ENCODE measurements around the gene MIAT. TPM values are rescaled to one million over a fixed set of nuclear protein-coding genes. Genes with fewer than 3 reads are reported as not detected.

Gene MIAT
- total RNA-seq, 1 donor from 2014 or later: 0.53 TPM

- Histone ChIP-seq H3K36me3 (ENCODE audit: control insufficient read depth, insufficient read depth, low read length) (peaks cover 2% of the 10 kb centered on the region), H3K4me3 (ENCODE audit: low read depth, low read length) (no peak overlapping the region), H3K27me3 (ENCODE audit: control insufficient read depth, insufficient read depth, low read length) (no peaks in the 10 kb centered on the region)
- no peak for DNase-seq (ENCODE audit: low read depth)
- TF ChIP-seq CTCF (IDR thresholded peaks at IDR 0.05; ENCODE audit: insufficient read depth, low read length, severe bottlenecking): no peak
- no peak for FAIRE-seq
These were observed 58.1 kb downstream of the MIAT start for GRCh38 chr22:26715392-26715936.

- DNase-seq (ENCODE audit: low read depth): no peak
- Histone ChIP-seq H3K4me3 (ENCODE audit: low read depth, low read length) (no peak overlapping the region), H3K27me3 (ENCODE audit: control insufficient read depth, insufficient read depth, low read length) (no peaks in the 10 kb centered on the region), H3K36me3 (ENCODE audit: control insufficient read depth, insufficient read depth, low read length) (peaks cover 2% of the 10 kb centered on the region)
- no peak for TF ChIP-seq CTCF (IDR thresholded peaks at IDR 0.05; ENCODE audit: insufficient read depth, low read length, severe bottlenecking)
- FAIRE-seq: no peak
These were observed 61.1 kb downstream of the MIAT start for GRCh38 chr22:26718488-26718887.

GRCh38 chr22:26718905-26719304, 61.5 kb downstream of the MIAT start:
- TF ChIP-seq CTCF (IDR thresholded peaks at IDR 0.05; ENCODE audit: insufficient read depth, low read length, severe bottlenecking): no peak
- FAIRE-seq: no peak
- peak; percentile 17 for DNase-seq (ENCODE audit: low read depth)
- Histone ChIP-seq H3K27me3 (ENCODE audit: control insufficient read depth, insufficient read depth, low read length) (no peaks in the 10 kb centered on the region), H3K36me3 (ENCODE audit: control insufficient read depth, insufficient read depth, low read length) (peaks cover 2% of the 10 kb centered on the region), H3K4me3 (ENCODE audit: low read depth, low read length) (no peak overlapping the region)

- Histone ChIP-seq H3K4me3 (ENCODE audit: low read depth, low read length) (no peak overlapping the region), H3K36me3 (ENCODE audit: control insufficient read depth, insufficient read depth, low read length) (peaks cover 2% of the 10 kb centered on the region), H3K27me3 (ENCODE audit: control insufficient read depth, insufficient read depth, low read length) (no peaks in the 10 kb centered on the region)
- peak; percentile 60 for DNase-seq (ENCODE audit: low read depth)
- FAIRE-seq: no peak
- no peak for TF ChIP-seq CTCF (IDR thresholded peaks at IDR 0.05; ENCODE audit: insufficient read depth, low read length, severe bottlenecking)
These were observed 64.8 kb downstream of the MIAT start for GRCh38 chr22:26722159-26722558.

- Histone ChIP-seq H3K4me3 (ENCODE audit: low read depth, low read length) (no peak overlapping the region), H3K36me3 (ENCODE audit: control insufficient read depth, insufficient read depth, low read length) (peaks cover 1% of the 10 kb centered on the region), H3K27me3 (ENCODE audit: control insufficient read depth, insufficient read depth, low read length) (no peaks in the 10 kb centered on the region)
- no peak for FAIRE-seq
- TF ChIP-seq CTCF (IDR thresholded peaks at IDR 0.05; ENCODE audit: insufficient read depth, low read length, severe bottlenecking): no peak
- no peak for DNase-seq (ENCODE audit: low read depth)
These were observed 67.0 kb downstream of the MIAT start for GRCh38 chr22:26724414-26724813.

- no peaks in the 10 kb centered on the region for H3K27me3 ChIP-seq (ENCODE audit: control insufficient read depth, insufficient read depth, low read length)
- FAIRE-seq (no peak), DNase-seq (ENCODE audit: low read depth) (no peak)
- no peak for TF ChIP-seq CTCF (IDR thresholded peaks at IDR 0.05; ENCODE audit: insufficient read depth, low read length, severe bottlenecking)
- peaks cover 1% of the 10 kb centered on the region for H3K36me3 ChIP-seq (ENCODE audit: control insufficient read depth, insufficient read depth, low read length)
- H3K4me3 ChIP-seq (ENCODE audit: low read depth, low read length): no peak overlapping the region
These were observed 67.8 kb downstream of the MIAT start for GRCh38 chr22:26725012-26725676.

Measured in bronchial epithelial cell (primary cell).